ENCODE results near the gene RCSD1.

RCSD1 gene

DNA sequence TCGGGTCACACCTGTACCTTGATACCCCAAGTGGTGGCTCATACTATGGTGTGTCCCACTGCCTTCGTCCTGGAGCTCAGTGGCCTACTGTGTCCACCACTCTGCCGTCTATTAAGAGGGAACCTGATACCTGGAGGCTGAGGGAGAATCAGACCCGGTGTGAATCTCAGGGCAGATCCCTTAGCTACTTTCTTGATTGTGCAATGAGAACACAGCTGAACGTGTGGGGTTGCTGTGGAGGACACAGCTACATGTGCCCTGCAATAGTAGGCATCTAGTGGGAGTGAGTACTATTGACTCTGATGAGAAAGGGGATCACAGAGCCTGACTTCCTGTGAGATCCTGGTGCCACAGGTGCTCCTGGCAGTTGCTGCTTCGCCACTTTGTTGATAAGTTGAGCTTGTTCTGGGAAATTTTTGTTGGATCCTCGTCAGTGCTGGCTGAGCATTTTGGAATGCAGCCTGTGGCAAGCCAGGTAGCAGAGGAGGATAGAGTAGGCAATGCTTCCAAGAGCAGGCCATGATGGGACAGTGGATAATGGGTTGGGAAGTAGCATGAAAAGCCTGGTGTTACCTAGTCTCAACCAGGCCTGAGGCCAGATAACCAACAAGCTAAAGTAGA, 63.5 kb downstream of the RCSD1 start:
- DNase-seq (ENCODE audit: low spot score): no peak

DNA sequence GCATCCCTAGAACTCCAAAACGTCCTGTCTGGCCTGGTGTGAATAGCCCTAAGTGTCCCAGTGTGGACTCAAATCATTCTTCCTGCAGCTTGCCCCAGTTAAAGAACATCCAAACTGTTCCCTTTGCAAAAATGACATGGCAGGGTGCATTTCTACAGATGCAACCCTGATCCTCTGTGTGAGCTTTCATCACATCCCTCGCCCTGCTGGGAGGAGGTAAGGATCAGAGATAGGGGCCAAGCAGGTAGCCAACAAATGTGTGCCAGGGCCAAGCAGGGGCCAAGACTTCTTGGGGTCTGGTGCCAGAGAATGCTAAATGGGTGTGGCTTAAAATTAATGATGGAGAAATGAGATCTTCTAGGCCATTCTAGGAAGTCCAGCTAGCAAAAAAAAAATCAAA, 64.7 kb downstream of the RCSD1 start:
- DNase-seq (ENCODE audit: low spot score): no peak

DNA sequence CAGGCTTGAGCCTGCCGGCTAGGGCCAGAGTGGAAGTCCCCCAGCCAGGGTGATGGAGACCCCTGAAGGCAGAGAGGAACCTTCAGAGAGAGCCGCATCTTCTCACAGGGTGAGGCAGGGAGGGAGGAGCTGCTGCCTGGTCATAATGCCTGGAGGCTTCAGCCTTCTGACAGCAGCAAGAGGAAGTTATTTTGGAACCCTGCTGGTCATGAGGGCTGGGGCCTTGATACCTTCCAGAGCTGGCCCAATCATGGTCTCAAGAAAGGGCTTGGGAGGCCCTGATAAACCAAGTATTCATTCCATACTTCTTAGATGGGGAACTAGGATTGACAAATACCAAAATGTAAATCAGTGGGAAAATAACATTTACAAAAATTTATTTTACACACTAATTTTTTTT, 65.1 kb downstream of the RCSD1 start:
- no peak for DNase-seq (ENCODE audit: low spot score)

DNA sequence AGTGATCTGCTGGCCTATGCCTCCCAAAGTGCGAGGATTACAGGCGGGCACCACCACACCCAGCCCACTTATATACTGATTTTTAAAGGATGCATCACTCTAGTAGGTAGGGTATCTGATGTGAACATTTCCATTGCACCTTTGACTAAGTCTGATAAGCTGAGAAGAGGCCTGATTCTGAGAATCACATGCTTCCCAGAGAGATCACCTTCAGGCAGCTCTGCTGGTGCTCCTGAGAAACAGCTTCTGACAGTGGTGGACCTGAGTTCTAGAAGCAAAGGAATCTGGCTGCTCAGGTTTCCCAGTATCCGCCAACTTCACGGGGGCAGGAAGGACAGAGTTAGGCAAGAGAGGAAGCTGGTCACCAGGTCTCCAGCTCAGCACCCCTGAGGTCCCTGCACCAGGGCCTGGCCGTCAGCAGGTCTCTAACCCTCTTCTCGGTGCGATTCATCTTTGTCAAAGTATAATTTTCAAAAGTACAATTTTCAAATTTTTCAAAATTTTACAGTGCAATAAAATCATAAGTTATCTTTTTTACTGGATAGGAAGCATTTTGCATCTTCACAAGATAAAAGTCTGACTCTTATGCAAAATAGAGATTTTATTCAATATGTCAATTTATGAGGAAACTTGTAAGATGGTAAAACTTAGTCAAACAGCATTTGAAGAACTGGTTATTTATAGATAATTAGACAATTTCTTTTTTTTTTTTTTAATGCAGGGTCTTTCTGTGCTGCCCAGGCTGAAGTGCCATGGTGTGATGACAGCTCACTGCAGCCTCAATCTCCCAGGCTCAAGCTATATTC, 65.9 kb downstream of the RCSD1 start:
- DNase-seq (ENCODE audit: low spot score): no peak

DNA sequence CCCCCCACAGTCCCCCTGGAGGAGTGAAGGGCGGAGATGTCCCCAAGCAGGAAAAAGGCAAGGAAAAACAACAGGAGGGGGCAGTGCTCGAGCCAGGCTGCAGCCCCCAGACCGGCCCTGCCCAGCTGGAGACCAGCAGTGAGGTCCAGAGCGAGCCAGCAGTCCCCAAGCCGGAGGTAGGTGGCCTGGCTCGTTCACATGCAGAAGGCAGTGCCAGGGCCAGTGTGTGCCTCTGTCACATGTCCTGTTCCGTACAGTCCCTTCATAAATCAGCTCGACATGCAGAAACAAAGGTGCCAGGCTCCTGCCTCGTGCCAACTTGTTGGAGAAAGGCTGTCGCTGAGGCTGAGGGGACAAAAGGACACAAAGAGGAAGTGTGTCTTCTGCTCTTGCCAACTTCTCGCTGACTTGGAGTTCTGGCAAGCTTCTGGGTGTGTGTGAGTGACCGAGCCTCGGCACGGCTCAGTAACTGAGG, 67.7 kb downstream of the RCSD1 start:
- DNase-seq (ENCODE audit: low spot score): no peak

DNA sequence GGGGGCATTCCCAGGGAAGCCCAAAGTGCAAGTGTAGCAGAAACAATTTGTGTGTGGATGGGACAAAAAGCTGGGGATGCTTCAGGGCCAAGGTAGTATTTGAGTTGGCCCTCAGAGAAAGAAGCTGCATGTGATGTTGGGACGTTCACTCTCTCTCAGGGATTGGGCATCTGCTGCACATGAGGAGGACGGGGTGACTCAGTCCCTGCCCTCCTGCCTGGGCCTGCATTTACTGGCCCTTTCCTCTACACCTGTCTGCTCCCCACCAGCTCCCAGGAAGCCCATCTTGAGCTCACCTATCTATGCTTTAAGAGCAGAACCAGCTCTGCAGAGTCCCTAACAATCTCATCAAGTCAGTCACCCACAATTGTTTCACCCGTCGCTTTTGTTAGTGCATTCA, 68.3 kb downstream of the RCSD1 start:
- no peak for DNase-seq (ENCODE audit: low spot score)

- no peak for DNase-seq (ENCODE audit: low spot score)
These were observed 71.5 kb downstream of the RCSD1 start for GRCh38 chr1:167701510-167701909.

GRCh38 chr1:167703557-167703956, 73.5 kb downstream of the RCSD1 start:
- no peak for DNase-seq (ENCODE audit: low spot score)

DNA sequence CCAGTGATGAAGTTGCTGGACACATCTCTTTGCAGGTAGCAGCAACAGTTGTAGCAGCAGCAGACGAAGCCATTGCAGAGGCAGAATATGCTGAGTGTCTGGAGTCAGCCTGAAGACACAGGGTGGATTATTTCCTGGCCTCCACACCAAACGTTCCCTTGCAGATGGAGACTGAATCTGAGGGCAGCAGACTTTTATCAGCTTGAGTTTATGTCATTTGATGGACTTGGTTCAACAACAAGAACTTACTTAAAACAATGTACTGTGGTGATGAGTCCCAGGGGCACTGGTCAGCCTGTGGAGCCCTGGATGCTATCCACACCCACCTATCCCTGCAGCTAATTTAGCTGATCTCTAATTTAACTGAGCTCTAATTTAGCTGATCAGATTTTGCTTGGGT, 74.7 kb downstream of the RCSD1 start:
- DNase-seq (ENCODE audit: low spot score): no peak

DNA sequence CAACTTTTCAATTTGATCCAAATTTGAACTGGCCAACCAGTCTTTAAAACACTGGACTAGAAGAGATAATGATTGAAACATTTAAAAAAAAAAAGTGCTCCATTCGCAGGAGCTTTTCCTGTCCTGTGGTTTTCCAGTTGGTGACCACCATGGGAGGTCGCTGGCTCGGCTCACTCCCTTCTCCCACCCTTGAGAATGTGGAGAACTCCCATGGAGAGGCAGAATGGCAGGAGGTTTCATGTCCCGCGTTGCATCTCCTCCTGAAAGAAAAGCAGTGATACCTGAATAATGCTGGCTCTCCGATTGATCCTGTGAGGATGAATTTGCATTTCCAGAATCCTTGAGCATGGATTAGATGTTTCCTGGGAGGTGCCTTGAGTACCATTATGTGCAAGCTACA, 75.2 kb downstream of the RCSD1 start:
- no peak for DNase-seq (ENCODE audit: low spot score)

GRCh38 chr1:167706363-167706762, 76.3 kb downstream of the RCSD1 start:
- no peak for DNase-seq (ENCODE audit: low spot score)

DNA sequence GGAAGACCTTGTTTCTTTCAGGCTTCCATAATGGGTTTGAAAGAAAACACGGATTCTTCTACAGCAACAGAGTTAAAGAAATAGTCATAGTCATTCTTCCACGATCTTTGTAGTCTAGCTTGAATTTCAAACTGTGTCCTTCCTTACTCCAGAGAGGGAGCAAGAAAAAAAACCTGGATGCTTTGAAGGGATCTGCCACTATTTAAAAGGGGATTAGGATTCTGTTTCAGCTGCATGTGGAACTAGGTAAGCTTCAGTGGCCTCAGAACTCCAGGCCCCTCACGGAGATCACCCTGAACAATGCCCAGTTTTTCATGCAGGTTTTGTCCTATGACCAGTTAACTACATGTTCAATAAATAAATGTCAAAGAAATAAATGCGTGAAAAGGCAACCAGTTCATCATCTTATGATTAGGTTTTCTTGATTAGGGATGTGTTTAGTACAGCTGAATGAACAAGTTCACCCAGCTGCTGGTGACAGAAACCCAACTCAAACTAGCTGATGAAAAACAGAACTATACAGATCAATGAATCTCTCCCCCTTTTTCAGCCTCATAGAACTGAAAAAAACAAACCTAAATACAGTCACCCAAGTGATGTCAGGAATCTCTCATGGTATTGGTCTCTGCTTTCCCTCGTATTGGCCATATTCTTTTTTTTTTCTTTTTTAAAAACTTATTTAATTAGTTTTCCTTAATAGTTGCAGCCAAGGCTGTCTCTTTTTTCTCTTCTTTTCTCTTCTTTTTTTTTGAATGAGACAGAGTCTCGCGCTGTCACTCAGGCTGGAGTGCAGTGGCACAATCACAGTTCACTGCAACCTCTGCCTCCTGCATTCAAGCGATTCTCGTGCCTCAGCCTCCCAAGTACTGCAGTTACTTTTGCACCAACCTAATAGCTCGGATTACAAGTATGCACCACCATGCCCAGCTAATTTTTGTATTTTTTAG, 77.2 kb downstream of the RCSD1 start:
- no peak for DNase-seq (ENCODE audit: low spot score)

GRCh38 chr1:167707942-167708341, 77.9 kb downstream of the RCSD1 start:
- no peak for DNase-seq (ENCODE audit: low spot score)

GRCh38 chr1:167708940-167709389, 78.9 kb downstream of the RCSD1 start:
- DNase-seq (ENCODE audit: low spot score): no peak

DNA sequence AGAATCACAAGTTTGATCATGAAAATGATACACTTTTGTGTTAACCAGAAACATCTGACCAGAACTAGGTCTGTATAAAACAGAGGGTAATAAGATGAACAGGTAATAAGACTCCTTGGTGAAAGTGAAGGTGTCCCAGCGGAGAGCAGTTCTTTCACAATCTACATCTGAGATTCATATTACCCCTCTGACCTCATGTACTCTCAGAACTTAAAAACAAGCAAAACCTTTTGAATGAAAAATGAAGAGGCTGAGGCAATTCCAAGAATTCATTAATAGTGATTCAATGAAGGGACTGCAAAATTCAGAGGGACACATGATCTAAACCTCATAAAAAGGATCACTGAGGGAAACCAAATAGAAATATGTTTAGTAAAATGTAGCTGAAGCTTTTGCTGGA, 80.8 kb downstream of the RCSD1 start:
- no peak for DNase-seq (ENCODE audit: low spot score)

DNA sequence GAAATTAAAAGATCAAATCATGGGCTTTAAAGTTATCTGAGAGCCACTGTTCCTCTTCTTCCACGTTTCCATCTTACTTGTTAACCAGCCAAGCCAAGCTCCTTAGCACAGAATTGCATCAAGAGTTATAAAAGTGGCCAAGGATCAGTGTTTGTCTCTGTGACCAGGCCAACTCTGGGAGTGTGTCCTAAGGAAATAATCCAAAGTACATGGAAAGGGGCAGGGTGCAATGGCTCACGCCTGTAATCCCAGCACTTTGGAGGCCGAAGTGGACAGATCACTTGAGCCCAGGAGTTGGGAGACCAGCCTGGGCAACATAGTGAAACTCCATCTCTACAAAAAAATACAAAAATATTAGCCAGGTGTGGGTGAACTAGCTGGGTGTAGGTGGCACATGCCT, 81.8 kb downstream of the RCSD1 start:
- no peak for DNase-seq (ENCODE audit: low spot score)

- no peak for DNase-seq (ENCODE audit: low spot score)
These were observed 83.5 kb downstream of the RCSD1 start for GRCh38 chr1:167713330-167714081.

DNA sequence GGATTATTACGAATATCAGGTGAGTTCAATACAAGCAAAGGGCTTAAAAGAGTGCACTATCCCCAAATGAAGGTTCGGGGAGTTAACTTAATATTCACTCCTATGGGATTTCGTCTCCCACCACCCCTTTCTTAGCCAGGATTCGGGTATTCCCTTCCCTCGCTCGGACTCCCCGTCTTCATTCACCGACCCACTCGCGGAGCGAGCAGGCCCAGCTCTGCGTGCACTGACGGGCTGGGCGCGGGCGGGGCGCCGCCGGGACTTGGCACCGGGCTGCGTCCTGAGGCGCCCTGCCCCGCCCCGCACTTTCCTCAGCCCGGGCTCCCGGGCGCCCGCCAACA, 84.0 kb downstream of the RCSD1 start:
- peak; percentile 82 for DNase-seq (ENCODE audit: low spot score)

DNA sequence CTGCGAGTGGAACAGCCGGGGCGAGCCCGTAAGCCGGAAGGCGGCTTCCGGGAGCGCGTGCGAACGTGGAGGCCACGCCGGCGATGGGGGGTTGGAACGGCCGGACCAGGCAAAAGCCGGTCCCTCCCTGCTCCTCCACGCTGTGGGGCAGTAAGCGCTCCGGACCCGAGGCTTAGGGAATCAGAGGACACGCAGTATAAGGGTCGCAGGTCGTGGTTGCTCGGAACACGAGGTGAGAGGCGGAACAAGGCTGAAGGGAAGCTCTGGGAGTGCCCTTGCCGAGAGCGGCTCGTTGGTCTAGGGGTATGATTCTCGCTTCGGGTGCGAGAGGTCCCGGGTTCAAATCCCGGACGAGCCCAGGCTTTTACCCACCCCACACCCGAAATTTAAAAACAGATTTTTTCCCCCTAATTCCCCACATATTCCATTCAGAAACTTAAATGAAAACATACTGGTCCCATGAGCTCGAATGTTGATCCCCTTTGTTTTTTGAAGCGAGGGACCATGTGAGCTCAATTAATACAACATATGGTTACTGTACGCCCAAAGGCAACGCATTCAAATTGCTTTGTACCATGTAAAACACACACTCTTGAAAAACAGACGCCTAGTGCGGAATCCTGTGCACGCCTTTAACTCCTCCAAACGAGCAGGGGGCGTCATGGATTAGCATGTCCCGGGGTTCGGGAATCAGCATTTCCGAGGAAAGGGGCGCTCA, 84.6 kb downstream of the RCSD1 start:
- peak; percentile 67 for DNase-seq (ENCODE audit: low spot score)

- peak; percentile 81 for DNase-seq (ENCODE audit: low spot score)
These were observed 85.3 kb downstream of the RCSD1 start for GRCh38 chr1:167715157-167715999.

GRCh38 chr1:167716000-167716271, 85.9 kb downstream of the RCSD1 start:
- no peak for DNase-seq (ENCODE audit: low spot score)
